ENCODE measurements around the gene RTP1.
"Not testable (repeated sequence)": the region's sequence is repeated elsewhere in the genome, so short reads cannot be mapped to it uniquely, and the experiment has no call there.

Gene RTP1, protein sequence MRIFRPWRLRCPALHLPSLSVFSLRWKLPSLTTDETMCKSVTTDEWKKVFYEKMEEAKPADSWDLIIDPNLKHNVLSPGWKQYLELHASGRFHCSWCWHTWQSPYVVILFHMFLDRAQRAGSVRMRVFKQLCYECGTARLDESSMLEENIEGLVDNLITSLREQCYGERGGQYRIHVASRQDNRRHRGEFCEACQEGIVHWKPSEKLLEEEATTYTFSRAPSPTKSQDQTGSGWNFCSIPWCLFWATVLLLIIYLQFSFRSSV

DNA sequence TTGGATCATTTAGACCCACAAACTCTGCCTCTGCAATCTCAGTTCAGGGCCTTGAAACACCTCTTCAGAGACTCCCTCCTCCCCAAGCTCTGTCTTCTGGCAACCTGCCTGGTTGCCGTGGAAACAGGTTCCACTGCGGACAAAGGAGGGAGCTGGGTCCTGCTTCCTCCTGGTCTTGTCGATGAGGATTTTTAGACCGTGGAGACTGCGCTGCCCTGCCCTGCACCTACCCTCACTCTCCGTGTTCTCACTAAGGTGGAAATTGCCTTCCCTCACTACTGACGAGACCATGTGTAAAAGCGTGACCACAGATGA lies at the start of gene RTP1:
RTP1 (plus strand) TSS at position 152 of the 315 bp plus-strand sequence; CDS start at position 182, 30 bp downstream.
- DNase-seq, result no peak

DNA sequence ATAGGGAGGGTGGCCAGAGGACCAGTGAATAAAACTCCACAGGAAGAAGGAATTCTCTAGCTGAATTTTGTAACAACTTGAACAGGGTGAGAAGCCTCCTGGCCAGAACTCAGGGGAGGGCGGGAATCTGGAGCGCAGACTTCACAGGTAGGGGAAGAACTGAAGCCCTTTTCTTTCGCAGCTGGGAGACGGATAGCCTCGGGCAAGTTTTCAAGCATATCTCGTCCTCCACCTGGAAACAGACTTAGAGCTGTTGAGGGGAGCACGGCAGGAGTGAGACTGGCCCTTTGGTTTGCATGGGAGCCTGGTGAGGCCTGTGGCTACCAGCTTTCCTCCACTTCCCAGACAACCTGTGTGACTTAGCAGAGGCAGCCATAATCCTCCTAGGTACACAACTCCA lies 47.1 kb upstream of the RTP1 start:
- no peak for DNase-seq

DNA sequence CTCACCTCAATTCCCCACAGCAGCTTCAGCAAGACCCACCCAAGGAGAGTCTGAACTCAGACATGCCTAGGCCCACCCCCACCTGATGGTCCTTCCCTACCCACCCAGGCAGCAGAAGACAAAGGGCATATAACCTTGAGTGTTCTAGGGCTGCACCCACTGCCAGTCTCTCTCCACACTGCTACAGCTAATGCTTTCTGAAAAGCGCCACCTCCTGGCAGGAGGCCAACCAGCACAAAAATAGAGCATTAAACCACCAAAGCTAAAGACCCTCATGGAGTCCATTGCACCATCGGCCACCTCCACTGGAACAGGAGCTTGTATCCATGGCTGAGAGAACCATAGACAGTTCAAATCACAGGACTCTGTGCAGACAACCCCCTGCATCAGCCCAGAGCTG lies 46.7 kb upstream of the RTP1 start:
- peak; percentile 16 for DNase-seq

DNA sequence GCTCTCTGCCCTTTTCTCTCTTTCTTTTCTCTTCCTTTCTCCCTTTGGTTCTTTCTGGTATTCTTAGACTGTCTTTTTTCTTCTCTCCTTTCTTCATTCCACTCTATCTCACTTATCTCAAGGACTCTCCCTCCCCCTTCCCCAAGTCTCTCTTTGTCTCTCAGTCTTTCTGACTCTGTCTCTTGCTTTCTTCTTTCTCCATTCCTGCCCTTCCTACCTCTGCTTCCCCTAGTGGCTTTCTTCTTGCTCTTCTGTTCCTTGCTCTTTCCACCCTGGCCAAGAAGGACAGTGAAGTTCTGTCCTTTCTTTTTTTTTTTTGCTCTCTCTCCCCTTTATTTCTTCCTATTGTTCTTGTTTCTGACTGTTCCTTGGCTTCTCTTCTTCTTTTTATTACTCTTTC lies 35.7 kb upstream of the RTP1 start:
- no peak for DNase-seq

DNA sequence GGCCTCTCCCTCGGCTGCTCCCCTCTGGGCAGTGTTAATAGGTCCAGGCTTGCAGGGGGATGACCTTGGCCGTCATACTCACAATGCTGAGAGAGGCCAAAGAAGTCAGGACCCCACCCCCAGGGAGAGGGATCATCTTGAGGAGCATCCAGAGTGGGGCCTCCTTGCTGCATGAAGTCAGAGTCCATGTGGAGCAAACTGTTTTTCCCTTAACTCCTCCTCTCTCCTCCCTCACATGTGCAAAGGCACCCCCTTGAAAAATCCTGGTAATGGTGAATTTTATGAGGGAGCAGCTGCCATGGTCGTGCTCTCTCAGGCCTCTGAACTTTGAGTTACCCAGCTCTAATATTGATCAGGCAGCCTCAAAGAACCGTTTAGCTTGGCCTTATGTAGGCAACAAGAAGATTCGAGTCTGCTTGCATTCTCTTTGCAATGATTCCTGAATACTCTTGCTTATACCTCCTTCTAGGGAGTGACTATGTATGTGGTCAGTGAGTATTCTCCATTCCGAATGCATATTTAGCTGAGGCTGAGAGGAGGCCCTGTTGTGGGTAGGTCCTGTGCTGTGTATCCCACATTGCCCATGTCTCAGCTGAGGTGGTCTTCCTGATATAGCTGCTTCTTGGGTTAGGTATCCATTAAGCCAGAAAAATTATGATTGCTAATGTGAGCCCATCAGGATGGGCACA lies 34.9 kb upstream of the RTP1 start:
- no peak for DNase-seq

DNA sequence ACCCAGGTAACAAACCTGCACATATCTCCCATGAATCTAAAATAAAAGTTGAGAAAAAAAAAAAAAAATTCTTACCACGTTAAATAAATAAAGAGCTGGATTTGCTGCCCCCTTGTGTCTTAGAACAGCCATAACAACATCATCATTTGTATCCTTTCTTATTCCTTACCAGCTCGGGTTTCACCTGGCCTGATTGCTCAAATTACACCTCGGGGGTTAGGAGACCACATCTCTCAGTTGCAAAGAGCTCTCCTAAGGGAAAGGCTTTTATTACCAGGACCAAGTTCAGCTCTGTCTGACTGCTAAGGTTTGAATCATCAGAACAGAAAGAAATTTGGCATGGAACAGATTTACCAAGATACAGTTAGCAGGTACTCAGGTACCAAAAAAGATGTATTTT lies 32.1 kb upstream of the RTP1 start:
- peak; percentile 60 for DNase-seq

DNA sequence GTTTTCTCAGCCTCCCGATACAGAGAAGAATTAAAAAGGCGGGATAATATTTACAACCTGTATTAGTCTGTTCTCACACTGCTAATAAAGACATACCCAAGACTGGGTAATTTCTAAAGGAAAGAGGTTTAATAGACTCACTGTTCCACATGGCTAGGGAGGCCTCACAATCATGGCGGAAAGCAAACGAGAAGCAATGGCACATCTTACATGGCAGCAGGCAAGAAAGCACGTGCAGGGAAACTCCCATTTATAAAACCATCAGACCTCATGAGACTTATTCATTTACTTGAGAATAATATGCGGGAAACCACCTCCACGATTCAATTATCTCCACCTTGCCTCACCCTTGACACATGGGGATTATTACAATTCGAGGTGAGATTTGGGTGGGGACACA lies 30.5 kb upstream of the RTP1 start:
- DNase-seq, result no peak

DNA sequence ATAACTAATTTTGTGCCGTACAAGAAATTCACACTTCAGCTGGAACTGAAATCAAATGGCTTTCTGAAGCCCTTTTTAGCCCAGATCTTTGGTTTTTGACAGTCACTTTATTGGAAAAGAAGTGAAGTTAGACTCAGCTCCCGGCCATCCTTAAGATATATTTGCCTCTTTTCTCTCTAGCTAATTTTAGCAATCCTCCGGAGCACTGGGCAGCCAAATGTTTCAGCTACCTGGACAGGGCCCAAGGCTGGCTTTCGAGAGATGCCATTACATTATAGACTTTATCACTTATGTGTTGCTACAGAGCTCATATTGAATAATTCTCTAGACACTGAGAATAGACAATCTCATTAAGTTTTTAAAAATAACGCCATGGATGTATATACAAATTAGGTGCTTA lies 29.5 kb upstream of the RTP1 start:
- DNase-seq, result no peak

DNA sequence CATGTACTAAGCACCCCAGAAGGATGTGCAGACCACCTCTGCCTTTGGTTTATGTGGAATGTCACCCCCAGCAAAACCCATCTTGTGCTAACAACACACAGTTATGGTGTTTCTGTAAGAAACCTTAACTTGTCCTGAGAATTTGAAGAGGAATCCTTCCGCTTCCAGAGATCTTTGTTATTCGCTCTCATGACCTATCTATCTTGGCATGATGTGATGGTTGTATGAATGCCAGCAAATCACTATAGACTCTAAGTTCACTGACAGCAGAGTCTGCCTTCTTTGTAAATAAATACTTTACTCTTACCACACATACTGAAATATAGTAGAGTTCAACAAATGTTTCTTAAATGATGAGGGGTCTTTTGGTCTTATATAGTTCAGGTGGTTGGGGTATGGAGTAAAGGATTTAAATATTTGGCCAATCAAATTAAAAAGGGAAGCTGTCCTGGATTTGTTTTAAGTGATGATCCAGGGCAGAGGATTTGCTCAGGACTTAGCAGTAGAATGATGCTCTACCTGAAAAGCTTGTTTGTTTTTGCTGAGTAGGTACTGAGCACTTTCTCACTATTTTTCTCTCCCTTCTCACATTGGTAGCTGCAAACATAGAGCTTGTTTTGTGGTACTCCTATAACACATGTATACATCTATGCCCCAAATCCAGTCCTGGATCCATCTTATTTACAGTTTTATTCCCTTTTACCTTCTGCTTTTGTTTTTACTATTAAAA lies 27.9 kb upstream of the RTP1 start:
- DNase-seq, result peak; percentile 8

DNA sequence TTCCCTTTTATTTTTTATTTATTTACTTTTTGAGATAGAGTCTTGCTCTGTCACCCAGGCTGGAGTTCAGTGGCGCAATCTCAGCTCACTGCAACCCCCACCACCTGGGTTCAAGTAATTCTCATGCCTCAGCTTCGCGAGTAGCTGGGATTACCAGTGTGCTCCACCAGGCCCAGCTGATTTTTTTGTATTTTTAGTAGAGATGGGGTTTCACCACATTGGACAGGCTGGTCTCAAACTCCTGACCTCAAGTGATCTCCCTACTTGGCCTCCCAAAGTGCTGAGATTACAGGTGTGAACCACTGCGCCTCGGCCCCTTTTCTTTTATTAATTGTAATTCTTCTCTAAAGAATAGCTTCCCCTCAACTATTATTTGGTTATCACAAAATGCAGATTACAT lies 26.4 kb upstream of the RTP1 start:
- not testable (repeated sequence) for DNase-seq

DNA sequence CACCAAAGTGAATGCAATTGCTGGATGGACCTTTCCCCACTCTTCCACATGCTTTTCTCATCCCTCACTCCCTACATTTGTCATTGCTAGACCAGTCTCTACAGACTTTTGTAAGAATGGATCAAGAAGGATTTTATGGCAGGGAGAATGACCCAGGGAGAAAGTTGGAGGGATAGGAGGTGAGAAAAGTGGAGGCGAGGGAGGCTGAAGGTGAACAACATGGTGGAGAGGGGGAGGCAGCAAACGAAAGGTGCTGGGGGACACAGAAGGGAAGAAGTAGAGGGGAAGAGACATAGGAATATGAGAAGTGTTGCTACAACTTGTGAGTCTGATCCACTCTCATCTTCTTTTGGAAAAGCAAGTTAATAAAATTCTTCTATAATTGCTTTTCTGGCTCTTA lies 24.4 kb upstream of the RTP1 start:
- DNase-seq, result no peak

DNA sequence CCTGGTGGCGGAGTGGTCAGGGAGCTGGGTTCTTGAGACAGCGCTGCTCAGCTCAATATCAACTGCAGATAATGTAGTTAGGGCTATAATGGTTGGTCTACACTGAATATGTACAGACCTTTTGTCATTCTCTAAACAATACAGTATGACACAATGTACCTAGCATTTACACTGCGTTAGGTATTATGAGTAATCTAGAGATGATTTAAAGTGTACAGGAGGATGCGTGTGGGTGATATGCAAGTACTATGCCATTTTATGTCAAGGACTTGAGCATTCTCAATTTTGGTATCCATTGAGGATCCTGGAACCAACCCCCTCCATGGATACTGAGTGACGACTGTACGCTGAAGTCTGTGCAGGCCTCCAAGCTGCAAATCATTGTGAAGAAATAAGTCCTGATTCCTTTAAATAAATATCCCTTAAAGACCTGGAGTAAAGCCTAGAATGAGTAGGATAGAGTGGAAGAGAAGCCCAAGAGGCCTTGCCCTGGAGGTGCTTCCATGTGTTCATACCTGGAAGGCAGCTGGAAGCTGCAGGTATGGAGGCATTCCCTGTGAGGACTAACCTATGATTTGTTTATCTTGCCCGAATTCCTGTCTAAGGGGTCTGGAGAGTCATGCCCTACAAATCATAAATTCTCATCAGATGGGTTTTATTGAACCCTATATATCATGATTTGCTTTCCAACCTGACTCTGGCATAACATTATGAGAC lies 15.7 kb upstream of the RTP1 start:
- DNase-seq, result no peak

DNA sequence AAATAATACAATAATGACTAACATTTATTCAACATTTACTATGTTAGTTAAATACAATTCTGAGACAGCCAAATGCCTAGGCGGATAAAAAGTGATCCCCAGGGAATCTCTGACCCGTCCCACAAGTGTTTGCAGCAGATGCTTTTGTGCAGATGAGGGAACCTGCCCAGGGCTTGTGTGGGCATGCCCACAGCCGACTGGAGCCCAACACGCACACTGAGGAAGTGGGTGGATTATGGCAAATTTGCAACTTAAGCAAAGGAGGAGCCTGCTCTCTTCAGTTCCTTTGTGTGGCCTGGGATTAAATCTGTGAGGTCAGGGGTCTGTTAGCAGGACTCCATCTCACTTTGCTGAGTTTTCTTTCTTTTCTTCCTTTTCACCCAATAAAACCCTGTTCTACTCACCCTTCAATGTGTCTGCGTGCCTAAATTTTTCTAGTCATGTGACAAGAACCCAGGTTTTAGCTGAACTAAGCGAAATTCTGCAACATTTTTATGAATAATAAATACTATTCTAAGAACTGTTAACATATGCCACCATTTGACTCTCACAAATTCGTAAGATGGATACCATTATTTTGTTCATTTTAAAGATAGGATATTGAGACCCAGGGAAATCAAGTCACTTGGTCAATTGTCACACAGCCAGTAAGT lies 13.9 kb upstream of the RTP1 start:
- peak; percentile 15 for DNase-seq

DNA sequence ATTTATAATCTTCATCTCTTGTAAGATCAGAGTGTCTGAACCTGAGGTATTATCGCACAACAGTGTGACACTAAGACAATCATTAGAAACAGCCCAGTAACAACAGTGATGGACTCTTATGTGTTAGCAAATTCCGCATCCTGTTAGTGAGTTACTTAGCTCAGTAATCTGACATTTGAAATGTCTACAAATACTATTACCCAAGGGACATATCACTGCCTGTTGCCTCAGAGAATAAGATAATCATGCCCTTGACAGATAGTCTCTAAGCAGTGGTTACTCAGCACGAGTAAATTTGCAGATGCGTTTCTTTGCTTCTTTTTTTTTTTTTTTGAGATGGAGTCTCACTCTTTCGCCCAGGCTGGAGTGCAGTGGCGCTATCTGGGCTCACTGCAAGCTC lies 13.4 kb upstream of the RTP1 start:
- DNase-seq, result no peak

DNA sequence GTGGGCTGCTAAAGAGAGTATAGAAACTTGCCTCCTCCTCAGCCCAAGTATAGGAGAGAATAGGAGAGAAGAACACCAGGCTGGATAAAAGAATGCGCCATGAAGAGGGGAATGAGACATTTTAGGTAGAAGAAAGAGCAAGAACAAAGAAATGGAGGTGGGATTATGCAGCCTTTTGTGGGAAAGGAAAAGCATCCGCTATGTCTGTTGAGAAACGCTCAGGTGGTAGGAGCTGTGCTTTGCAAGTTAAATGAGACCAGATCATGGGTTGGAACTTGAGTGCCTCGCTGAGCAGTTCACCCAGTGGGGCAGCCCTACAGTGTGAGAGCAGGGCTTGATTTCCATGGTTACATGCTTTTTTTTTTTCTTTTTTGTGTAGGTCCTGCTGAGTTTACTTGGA lies 11.5 kb upstream of the RTP1 start:
- DNase-seq, result no peak

DNA sequence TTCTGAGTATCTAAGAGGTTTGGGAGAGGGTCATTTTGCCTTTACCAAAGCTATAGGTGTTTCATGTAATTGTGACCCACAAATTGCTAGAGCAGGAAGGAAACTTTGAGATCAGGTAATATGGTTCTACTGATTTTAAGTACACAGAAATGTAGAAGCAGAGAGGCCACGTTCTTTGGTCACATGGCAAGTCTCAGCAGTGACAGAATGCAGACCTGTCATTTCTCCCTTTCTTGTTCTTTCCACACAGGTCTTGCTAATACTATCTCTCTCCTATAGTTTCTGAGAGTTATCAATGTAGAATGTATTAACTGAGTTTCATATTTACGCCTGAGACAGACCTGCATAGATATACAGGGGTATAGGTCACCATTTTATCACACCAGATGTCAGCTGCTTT lies 10.9 kb upstream of the RTP1 start:
- no peak for DNase-seq

DNA sequence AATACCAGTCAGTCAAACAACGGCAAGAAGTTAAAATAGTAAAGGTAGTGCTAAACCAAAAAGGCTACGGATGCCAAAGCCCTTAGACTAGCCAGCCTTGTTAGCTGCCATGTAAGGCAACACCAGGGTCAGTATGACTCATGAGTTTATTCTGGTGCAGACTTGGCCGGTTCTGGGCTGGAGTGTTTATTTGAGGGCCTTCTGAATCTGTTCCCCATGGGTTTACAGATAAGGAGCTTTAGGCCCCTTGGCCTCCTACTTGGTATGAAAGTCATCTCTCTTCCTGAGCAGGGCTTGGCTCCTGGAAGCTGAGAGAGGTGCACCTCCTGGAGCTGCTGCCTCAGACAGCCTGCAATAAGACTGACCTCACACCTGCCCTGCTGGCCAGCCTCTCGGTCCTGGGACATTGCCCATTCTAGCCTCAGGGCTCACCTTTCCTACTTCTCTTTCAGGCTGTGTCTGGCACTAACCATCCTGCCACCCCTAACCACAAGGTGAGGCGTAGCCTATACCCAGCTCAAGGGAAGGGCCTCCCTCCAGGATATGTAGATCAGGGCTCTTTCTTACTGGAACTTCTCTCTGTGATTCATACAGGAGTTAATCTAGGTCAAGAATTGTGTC lies 10.4 kb upstream of the RTP1 start:
- peak; percentile 85 for DNase-seq

DNA sequence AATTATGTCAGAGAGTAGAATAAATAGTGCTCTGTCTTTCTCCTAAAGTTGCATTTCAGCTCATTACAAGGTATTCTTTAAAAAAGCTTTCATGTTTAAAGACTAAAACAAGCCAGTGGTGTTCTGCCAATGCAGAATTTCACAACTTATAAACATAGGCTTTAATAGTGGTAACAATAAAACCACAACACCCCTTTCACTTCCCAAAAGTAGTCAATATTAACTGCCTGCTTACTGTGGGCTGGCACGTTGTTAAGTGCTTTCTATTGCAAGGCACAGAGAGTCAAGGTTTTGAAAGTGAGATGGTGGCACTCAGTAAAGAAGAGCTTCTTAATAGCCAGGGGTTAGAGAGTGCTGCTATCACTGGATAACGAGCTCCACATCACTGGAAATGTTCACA lies 8.4 kb upstream of the RTP1 start:
- DNase-seq, result no peak

DNA sequence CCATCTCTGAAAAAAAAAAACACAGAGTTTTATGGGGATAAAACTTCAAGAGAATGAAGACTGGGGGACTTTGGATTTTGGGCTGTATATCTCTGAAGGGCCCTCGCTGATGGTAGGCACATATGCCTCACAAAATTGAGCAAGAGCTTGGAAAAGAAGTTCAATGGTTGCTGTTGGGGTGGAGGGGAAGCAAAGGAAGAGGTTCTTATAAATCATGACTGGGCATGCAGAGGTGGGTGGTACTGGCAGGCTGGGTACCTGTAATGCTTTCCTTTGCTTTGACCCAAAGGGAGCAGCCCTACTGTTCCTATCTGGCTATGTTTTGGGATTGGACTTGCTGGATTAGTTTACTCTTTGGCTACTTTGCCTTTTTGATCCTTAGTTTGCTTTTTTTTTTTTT lies 6.0 kb upstream of the RTP1 start:
- DNase-seq, result no peak

DNA sequence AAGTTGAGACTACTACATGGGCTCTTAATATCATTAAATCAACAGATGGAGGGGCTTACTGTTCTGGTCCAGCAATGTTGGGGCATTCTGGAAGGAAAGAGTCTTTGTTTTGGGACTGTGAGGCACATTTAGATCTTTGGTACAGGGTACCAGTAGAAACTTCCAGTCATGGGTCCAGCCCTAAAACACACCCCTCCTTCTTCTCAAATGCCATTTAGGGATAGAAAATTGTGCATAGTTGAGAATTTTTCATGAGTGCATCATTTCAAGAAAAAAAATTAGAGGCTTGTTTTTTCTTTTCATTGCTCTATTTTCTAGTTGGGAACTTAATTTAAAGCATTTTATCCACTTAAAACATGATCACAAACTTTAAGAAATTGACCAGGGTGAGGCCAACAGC lies 4.1 kb upstream of the RTP1 start:
- DNase-seq, result no peak

DNA sequence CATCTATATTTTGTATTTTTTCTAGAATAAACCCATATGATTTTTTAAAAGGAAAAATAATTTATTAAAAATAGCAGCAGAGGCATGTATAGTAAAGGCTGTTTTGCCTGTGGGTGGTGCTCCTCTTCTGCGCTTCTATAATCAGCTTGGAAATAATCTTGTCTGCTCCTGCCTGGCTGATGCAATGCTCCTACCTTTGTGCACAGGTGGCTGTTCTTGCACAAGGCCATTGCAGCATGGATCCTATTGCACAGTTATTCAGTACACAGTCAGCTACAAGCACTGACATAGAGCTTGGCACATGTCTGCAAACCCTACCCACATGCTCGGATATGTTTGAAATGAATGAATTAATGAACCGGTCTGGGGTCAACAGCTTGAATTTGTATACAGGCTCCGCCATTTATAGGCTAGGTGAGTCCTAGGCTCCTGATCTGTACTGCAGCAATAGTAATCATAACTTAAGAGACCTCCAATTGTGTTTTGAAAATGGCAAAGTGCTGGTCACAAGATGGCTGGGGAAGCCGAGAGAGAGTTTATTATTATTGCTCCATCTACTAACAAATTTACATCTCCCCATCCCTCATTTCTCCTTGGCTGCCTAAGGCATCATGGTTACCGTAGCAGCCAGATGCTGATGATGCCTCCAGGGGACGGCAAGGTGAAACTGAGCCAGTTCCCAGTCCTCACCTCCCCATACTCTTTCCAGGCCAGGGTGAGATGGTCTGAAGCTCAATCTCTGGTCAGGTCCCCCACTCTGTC lies 532 bp upstream of the RTP1 start:
- no peak for DNase-seq

DNA sequence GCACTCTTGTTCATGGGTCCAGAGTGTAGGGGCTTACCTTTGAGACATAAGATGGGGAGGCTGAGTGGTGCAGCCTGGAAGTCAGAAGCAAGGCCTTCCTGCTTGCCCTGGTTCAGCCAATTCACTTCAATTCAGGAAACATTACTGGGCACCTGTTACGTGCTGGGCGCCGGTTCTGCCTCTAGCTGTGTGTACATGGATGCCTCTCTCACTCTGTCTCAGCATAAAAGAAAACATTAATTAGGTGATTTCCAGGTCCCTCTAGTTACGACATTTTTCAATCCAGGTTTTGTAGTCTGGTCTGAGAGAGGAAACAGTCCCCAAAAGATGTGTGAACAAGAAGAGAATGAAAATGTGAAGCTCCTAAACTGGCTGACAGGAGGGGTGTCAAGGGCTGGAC lies 1.2 kb downstream of the RTP1 start:
- DNase-seq, result no peak

All from EL (cell line).